ENCODE measurements around the gene ERCC6.

ERCC6 gene

GRCh38 chr10:49550563-49550962, 11.6 kb upstream of the ERCC6 start:
- Histone ChIP-seq H2AFZ (ENCODE audit: low read depth, low read length) (no peak overlapping the region), H3K79me2 (ENCODE audit: low read length) (no peaks in the 10 kb centered on the region), H3K4me3 (ENCODE audit: low read length) (no peak overlapping the region), H3K4me2 (ENCODE audit: low read length) (no peak overlapping the region), H3K9ac (ENCODE audit: low read length) (no peak overlapping the region), H3K4me1 (ENCODE audit: low read length) (no peaks in the 10 kb centered on the region), H3K27ac (ENCODE audit: low read length) (no peak overlapping the region), H4K20me1 (ENCODE audit: insufficient read depth, low read length) (no peaks in the 10 kb centered on the region), H3K36me3 (replicated peaks; ENCODE audit: low read depth, low read length) (no peaks in the 10 kb centered on the region), H3K27me3 (ENCODE audit: low read depth, low read length) (no peaks in the 10 kb centered on the region), H3K9me3 (ENCODE audit: insufficient read depth, low read length) (no peaks in the 10 kb centered on the region)
- TF ChIP-seq EZH2phosphoT487 (IDR thresholded peaks at IDR 0.05; ENCODE audit: low read depth) (no peak), CTCF (IDR thresholded peaks at IDR 0.05; ENCODE audit: low read depth, low read length) (no peak)

- Histone ChIP-seq H3K27ac (ENCODE audit: low read length) (no peak overlapping the region), H3K9me3 (ENCODE audit: insufficient read depth, low read length) (0 out of 2 replicates have a peak, but pooled peaks cover 5% of the 10 kb centered on the region), H3K4me1 (ENCODE audit: low read length) (no peaks in the 10 kb centered on the region)
Observed at GRCh38 chr10:49549640-49550346, 10.9 kb upstream of the ERCC6 start.

GRCh38 chr10:49543604-49544003, 4.7 kb upstream of the ERCC6 start:
- Histone ChIP-seq H3K4me3 (ENCODE audit: low read length) (no peak overlapping the region), H2AFZ (ENCODE audit: low read depth, low read length) (no peak overlapping the region), H3K36me3 (replicated peaks; ENCODE audit: low read depth, low read length) (no peaks in the 10 kb centered on the region), H3K4me2 (ENCODE audit: low read length) (no peak overlapping the region), H4K20me1 (ENCODE audit: insufficient read depth, low read length) (no peaks in the 10 kb centered on the region), H3K9ac (ENCODE audit: low read length) (no peak overlapping the region), H3K27ac (ENCODE audit: low read length) (no peak overlapping the region), H3K4me1 (ENCODE audit: low read length) (peaks cover 3% of the 10 kb centered on the region; the same call in 1 of the 2 replicates), H3K27me3 (ENCODE audit: low read depth, low read length) (no peaks in the 10 kb centered on the region), H3K79me2 (ENCODE audit: low read length) (peaks cover under 1% of the 10 kb centered on the region; the same call in 1 of the 2 replicates), H3K9me3 (ENCODE audit: insufficient read depth, low read length) (0 out of 2 replicates have a peak, but pooled peaks cover 5% of the 10 kb centered on the region)
- no peak for TF ChIP-seq EZH2phosphoT487 (IDR thresholded peaks at IDR 0.05; ENCODE audit: low read depth)
- TF ChIP-seq CTCF (IDR thresholded peaks at IDR 0.05; ENCODE audit: low read depth, low read length) = no peak

More at GRCh38 chr10:49549640-49550346, 10.9 kb upstream of the ERCC6 start:
- no peak for TF ChIP-seq CTCF (IDR thresholded peaks at IDR 0.05; ENCODE audit: low read depth, low read length)
- no peak for TF ChIP-seq EZH2phosphoT487 (IDR thresholded peaks at IDR 0.05; ENCODE audit: low read depth)
- H3K9ac ChIP-seq (ENCODE audit: low read length) = no peak overlapping the region
- H3K27me3 ChIP-seq (ENCODE audit: low read depth, low read length) = no peaks in the 10 kb centered on the region
- H3K4me2 ChIP-seq (ENCODE audit: low read length) = no peak overlapping the region
- no peaks in the 10 kb centered on the region for H4K20me1 ChIP-seq (ENCODE audit: insufficient read depth, low read length)
- no peaks in the 10 kb centered on the region for H3K36me3 ChIP-seq (replicated peaks; ENCODE audit: low read depth, low read length)
- no peak overlapping the region for H3K4me3 ChIP-seq (ENCODE audit: low read length)
- no peaks in the 10 kb centered on the region for H3K79me2 ChIP-seq (ENCODE audit: low read length)
- no peak overlapping the region for H2AFZ ChIP-seq (ENCODE audit: low read depth, low read length)

GRCh38 chr10:49542353-49542752, 3.4 kb upstream of the ERCC6 start:
- no peak overlapping the region for H3K27ac ChIP-seq (ENCODE audit: low read length)
- H3K79me2 ChIP-seq (ENCODE audit: low read length) = peaks cover 13% of the 10 kb centered on the region
- no peak overlapping the region for H3K4me2 ChIP-seq (ENCODE audit: low read length)
- 0 out of 2 replicates have a peak, but pooled peaks cover 5% of the 10 kb centered on the region for H3K9me3 ChIP-seq (ENCODE audit: insufficient read depth, low read length)
- H3K36me3 ChIP-seq (replicated peaks; ENCODE audit: low read depth, low read length) = no peaks in the 10 kb centered on the region
- H3K4me1 ChIP-seq (ENCODE audit: low read length) = peaks cover 12% of the 10 kb centered on the region
- H2AFZ ChIP-seq (ENCODE audit: low read depth, low read length) = no peak overlapping the region
- no peaks in the 10 kb centered on the region for H3K27me3 ChIP-seq (ENCODE audit: low read depth, low read length)
- no peak for TF ChIP-seq EZH2phosphoT487 (IDR thresholded peaks at IDR 0.05; ENCODE audit: low read depth)
- TF ChIP-seq CTCF (IDR thresholded peaks at IDR 0.05; ENCODE audit: low read depth, low read length) = no peak
- H4K20me1 ChIP-seq (ENCODE audit: insufficient read depth, low read length) = no peaks in the 10 kb centered on the region
- H3K9ac ChIP-seq (ENCODE audit: low read length) = no peak overlapping the region
- H3K4me3 ChIP-seq (ENCODE audit: low read length) = no peak overlapping the region

Data from OCI-LY3 (cell line).